Measurements from ENCODE around the gene PERM1. TPM values are rescaled to one million over a fixed set of nuclear protein-coding genes. Genes with fewer than 3 reads are reported as not detected.
A peak's percentile ranks its signal among the peaks of the same experiment; 100 is the strongest.
"Not testable (repeated sequence)": the region's sequence is repeated elsewhere in the genome, so short reads cannot be mapped to it uniquely, and the experiment has no call there.

The PERM1 gene
- total RNA-seq, 1 donor = 0.43 TPM

DNA sequence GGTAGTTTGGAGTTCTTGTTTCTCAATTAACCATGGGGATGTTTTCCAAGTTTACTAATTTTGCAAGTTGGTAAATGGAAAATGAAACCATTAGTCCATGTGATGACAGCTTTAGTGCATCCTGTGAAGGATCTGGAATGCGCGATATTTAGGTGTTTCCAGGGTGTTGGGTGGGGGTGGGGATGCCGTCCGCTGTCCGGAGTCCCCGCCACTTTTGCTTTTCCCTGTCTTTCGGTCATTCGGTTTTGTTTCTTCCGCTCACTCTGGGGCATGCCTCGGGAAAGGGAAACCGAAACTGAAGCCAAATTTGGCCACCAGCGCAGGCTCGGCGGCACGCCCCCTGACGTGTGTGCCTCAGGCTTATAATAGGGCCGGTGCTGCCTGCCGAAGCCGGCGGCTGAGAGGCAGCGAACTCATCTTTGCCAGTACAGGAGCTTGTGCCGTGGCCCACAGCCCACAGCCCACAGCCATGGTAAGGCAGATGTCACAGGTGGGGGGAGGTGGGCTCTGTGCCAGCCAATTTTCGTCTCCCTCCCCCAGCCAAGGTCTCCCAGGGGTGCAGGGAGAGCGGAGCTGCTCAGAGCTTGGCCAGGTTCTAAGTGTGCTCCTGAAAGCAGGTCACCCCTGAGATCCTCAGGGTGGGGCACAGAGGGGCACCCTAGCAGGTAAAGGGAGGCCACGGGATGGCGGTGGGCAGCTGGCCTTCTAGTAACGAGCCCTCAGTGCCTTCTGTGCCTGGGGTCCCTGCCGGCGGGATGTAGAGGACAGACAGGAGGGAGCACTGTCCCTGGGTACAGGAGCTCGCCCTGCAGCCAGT is 31.4 kb upstream of the PERM1 start, which contains the start of gene ISG15:
Gene ISG15, plus strand, starts transcription at position 393 of the 817 bp plus-strand sequence. Its CDS starts 77 bp downstream, at position 470.
- TF ChIP-seq CTCF (IDR thresholded peaks at IDR 0.05; ENCODE audit: insufficient read depth, low read depth, low read length) = no peak
- H3K4me3 ChIP-seq (ENCODE audit: low read depth, low read length) = peak within 1 kb of the TSS; percentile 80
- DNase-seq (ENCODE audit: low read depth) = peak; percentile 93

- not testable (repeated sequence) for DNase-seq (ENCODE audit: low read depth)
- H3K4me3 ChIP-seq (ENCODE audit: low read depth, low read length) = peak overlapping the region; percentile 80
These were observed 30.8 kb upstream of the PERM1 start for GRCh38 chr1:1012736-1013104.

DNA sequence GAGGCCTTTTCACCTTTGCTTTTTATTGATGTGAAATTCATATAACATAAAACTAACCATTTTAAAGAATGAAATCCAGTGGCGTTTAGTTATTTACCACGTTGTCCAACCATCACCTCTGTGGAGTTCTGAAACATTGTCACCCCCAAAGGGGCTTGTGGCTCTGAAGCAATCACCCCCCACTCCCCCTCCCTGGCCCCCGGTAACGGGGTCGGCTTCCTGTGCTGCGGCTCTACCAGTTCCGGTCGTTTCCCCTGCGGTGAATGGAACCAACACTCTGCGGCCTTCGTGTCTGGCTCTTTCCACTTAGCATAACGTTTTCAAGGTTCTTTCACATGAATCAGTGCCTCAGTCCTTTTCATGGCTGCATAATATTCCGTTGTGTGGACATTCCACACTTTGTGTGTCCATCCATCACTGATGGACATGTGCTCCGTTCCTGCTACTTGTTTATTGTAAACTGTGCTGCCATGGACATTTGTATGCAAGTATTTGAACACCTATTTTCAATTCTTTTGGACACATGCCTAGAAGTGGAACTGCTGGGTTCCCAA is 29.6 kb upstream of the PERM1 start:
- H3K4me3 ChIP-seq (ENCODE audit: low read depth, low read length) = no peak overlapping the region
- no peak for TF ChIP-seq CTCF (IDR thresholded peaks at IDR 0.05; ENCODE audit: insufficient read depth, low read depth, low read length)
- no peak for DNase-seq (ENCODE audit: low read depth)

DNA sequence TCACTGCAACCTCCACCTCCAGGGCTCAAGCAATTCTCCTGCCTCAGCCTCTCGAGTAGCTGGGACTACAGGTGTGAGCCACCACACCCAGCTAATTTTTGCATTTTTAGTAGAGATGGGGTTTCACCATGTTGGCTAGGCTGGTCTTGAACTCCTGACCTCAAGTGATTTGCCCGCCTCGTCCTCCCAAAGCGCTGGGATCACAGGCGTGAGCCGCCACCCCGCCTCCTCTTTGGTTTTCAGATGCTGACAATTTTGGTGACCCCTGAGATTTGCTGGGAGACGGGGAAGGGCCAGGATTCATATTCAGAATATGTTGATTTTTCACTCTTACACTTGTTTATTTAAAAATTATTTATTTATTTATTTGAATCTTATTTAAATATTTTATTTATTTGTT is 28.2 kb upstream of the PERM1 start:
- not testable (repeated sequence) for H3K4me3 ChIP-seq (ENCODE audit: low read depth, low read length); DNase-seq (ENCODE audit: low read depth)

- TF ChIP-seq CTCF (IDR thresholded peaks at IDR 0.05; ENCODE audit: insufficient read depth, low read depth, low read length) = no peak
- H3K4me3 ChIP-seq (ENCODE audit: low read depth, low read length) = no peak overlapping the region
- no peak for DNase-seq (ENCODE audit: low read depth)
These were observed 24.6 kb upstream of the PERM1 start for GRCh38 chr1:1006305-1007159.

- DNase-seq (ENCODE audit: low read depth) = no peak
- H3K4me3 ChIP-seq (ENCODE audit: low read depth, low read length) = no peak overlapping the region
- TF ChIP-seq CTCF (IDR thresholded peaks at IDR 0.05; ENCODE audit: insufficient read depth, low read depth, low read length) = no peak
These were observed 23.9 kb upstream of the PERM1 start for GRCh38 chr1:1005774-1006304.

GRCh38 chr1:1004780-1005697 is 23.1 kb upstream of the PERM1 start:
- TF ChIP-seq CTCF (IDR thresholded peaks at IDR 0.05; ENCODE audit: insufficient read depth, low read depth, low read length) = no peak
- DNase-seq (ENCODE audit: low read depth) = peak; percentile 60

More at GRCh38 chr1:1004780-1005697, 23.1 kb upstream of the PERM1 start:
- no peak overlapping the region for H3K4me3 ChIP-seq (ENCODE audit: low read depth, low read length)
